Omental fat pad (tissue), 4 donors: ENCODE data around the gene SYCE3. TPM values are rescaled to one million over a fixed set of nuclear protein-coding genes. Genes with fewer than 3 reads are reported as not detected.

Experiments used
- ATAC-seq: fragments of 150-250 bp; one replicate; pipeline ENCODE4 v1.9.1; 2016; ENCODE audit warnings: mild to moderate bottlenecking, moderate library complexity; ENCODE audit not compliant: low FRiP score
- DNase-seq: peaks from one replicate; pipeline ENCODE4 v3.0.0-alpha.2; 2019; ENCODE audit warnings: low spot score
- CTCF ChIP-seq, 3 donors: fragments of 450-650 bp; IDR thresholded peaks; one replicate each; pipeline ENCODE4 v1.5.1; 2016 to 2017; ENCODE audit warnings: antibody characterized with exemption in 3 of 3, mild to moderate bottlenecking in 3 of 3, moderate library complexity in 2 of 3
- total RNA-seq, 4 donors: library from RNA; depleted of rRNA; stranded (reverse); fragments of >200 nt; gene quantifications; one replicate each; pipeline ENCODE4 v1.1.0, GENCODE V29; 2016

The SYCE3 gene
- total RNA-seq, 4 donors from 2014 or later, result not detected

- ATAC-seq (no peak), DNase-seq (no peak)
- no peak for TF ChIP-seq CTCF (IDR thresholded peaks at IDR 0.05)
Observed at GRCh38 chr22:50569041-50569459, 6.3 kb upstream of the SYCE3 start.

- no peak for TF ChIP-seq CTCF (IDR thresholded peaks at IDR 0.05)
- DNase-seq (no peak), ATAC-seq (no peak)
Observed at GRCh38 chr22:50568626-50569025, 5.9 kb upstream of the SYCE3 start.

- no peak for DNase-seq
- no peak for ATAC-seq
- TF ChIP-seq CTCF (IDR thresholded peaks at IDR 0.05), result no peak
Observed at GRCh38 chr22:50567721-50568252, 5.1 kb upstream of the SYCE3 start.

- DNase-seq (no peak), ATAC-seq (no peak)
- TF ChIP-seq CTCF (IDR thresholded peaks at IDR 0.05), result no peak
Observed at GRCh38 chr22:50564289-50564688, 1.6 kb upstream of the SYCE3 start.

GRCh38 chr22:50563413-50564160 lies 868 bp upstream of the SYCE3 start:
- DNase-seq (no peak), ATAC-seq (no peak)
- no peak for TF ChIP-seq CTCF (IDR thresholded peaks at IDR 0.05)

- TF ChIP-seq CTCF (IDR thresholded peaks at IDR 0.05), result no peak
- ATAC-seq, result no peak
Observed at GRCh38 chr22:50561401-50562358, 1.0 kb downstream of the SYCE3 start.

More at GRCh38 chr22:50561401-50562358, 1.0 kb downstream of the SYCE3 start:
- no peak for DNase-seq
